IPS DF 19.7 (cell line): ENCODE results near the gene CEP162.
"Not testable (repeated sequence)": the region's sequence is repeated elsewhere in the genome, so short reads cannot be mapped to it uniquely, and the experiment has no call there.

Experiments used
- DNase-seq: peaks from one replicate; pipeline ENCODE4 v3.0.0-alpha.2; 2013; ENCODE audit warnings: low read depth, low spot score

CEP162 gene

GRCh38 chr6:84227434-84228197, at the start of gene CEP162:
Gene CEP162, minus strand, starts transcription at chr6:84227643. Its CDS starts 1,250 bp downstream, at chr6:84226393.
- DNase-seq: peak; percentile 61

GRCh38 chr6:84274856-84275255, 47.4 kb upstream of the CEP162 start:
- no peak for DNase-seq

- no peak for DNase-seq
Observed at GRCh38 chr6:84273048-84273809, 45.8 kb upstream of the CEP162 start.

GRCh38 chr6:84272298-84272697, 44.9 kb upstream of the CEP162 start:
- DNase-seq: no peak

- no peak for DNase-seq
Observed at GRCh38 chr6:84271061-84271716, 43.7 kb upstream of the CEP162 start.

GRCh38 chr6:84269947-84270733, 42.7 kb upstream of the CEP162 start:
- no peak for DNase-seq

- DNase-seq: no peak
Observed at GRCh38 chr6:84268781-84269180, 41.3 kb upstream of the CEP162 start.

GRCh38 chr6:84263557-84263956, 36.1 kb upstream of the CEP162 start:
- DNase-seq: peak; percentile 17

- no peak for DNase-seq
Observed at GRCh38 chr6:84260926-84261325, 33.5 kb upstream of the CEP162 start.

- DNase-seq: no peak
Observed at GRCh38 chr6:84260196-84260595, 32.8 kb upstream of the CEP162 start.

- DNase-seq: no peak
Observed at GRCh38 chr6:84258866-84259265, 31.4 kb upstream of the CEP162 start.

- no peak for DNase-seq
Observed at GRCh38 chr6:84258268-84258667, 30.8 kb upstream of the CEP162 start.

- no peak for DNase-seq
Observed at GRCh38 chr6:84255641-84256040, 28.2 kb upstream of the CEP162 start.

- no peak for DNase-seq
Observed at GRCh38 chr6:84253380-84253779, 25.9 kb upstream of the CEP162 start.

GRCh38 chr6:84251891-84252539, 24.6 kb upstream of the CEP162 start:
- no peak for DNase-seq

- no peak for DNase-seq
Observed at GRCh38 chr6:84249724-84250123, 22.3 kb upstream of the CEP162 start.

GRCh38 chr6:84244416-84245081, 17.1 kb upstream of the CEP162 start:
- not testable (repeated sequence) for DNase-seq

GRCh38 chr6:84243240-84243639, 15.8 kb upstream of the CEP162 start:
- no peak for DNase-seq

GRCh38 chr6:84242265-84242664, 14.8 kb upstream of the CEP162 start:
- DNase-seq: no peak

GRCh38 chr6:84228198-84228543, 728 bp upstream of the CEP162 start:
- no peak for DNase-seq

- no peak for DNase-seq
Observed at GRCh38 chr6:84227044-84227433, 404 bp downstream of the CEP162 start.
